ENCODE measurements around the gene PRKAG1.

The PRKAG1 gene

DNA sequence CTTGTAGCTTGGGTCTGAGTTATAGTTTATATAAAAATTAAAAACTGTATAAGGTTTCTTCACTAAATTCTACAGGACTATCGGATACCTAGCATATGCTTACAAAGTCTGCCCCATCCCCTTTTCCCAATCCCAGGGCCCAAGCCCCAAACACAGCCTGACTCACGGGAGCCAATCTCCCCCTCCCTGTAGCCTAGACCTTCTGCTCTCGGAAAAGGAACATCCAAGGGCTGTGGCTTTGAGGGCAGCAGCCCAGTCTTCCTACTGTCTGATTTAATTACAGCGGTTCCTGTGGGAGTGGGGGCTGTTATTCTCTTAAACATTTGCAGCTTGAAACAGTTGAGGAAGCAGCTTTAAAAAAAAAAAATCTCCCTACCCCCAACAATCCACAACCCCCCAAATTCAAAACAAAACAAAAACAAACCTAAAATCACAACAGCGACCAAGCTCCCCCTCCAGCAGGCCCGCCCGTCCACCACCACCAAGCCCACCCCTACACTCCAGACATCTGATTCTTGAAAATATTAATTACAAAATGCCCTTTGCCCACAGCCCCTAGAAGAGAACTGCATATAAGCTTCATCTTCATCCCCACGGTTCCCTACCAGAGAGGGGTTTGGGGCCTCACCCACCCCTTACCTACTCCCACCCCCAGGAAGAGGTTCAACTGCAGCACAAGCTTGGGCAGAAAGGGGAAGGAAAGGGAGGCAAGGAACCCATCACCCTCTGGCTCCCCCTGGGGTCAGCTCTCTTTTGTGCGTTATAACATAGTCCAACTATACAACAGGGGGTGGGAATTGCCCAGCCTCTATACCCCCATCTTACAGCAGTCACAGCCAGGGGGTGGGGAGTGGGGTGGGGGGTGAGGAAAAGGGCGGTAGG, 1.1 kb upstream of the PRKAG1 start:
- peak; percentile 43 for TF ChIP-seq CTCF (conservative IDR thresholded peaks at IDR 0.05; ENCODE audit: low read depth, low read length)
- H3K4me1 ChIP-seq (ENCODE audit: low read depth, poor library complexity, severe bottlenecking): peaks cover 24% of the 10 kb centered on the region
- H3K27me3 ChIP-seq (ENCODE audit: insufficient read depth, low read depth): no peaks in the 10 kb centered on the region
- H3K27ac ChIP-seq: peak overlapping the region; percentile 82
- H4K20me1 ChIP-seq (ENCODE audit: insufficient read depth): no peaks in the 10 kb centered on the region
- no peak overlapping the region for H2AFZ ChIP-seq (ENCODE audit: low read depth)
- H3K36me3 ChIP-seq (ENCODE audit: insufficient read depth): no peaks in the 10 kb centered on the region
- peaks cover 11% of the 10 kb centered on the region for H3K79me2 ChIP-seq (ENCODE audit: insufficient read depth, low read depth)
- peak overlapping the region; percentile 69 for H3K4me2 ChIP-seq
- H3K9ac ChIP-seq: no peak overlapping the region; the same call in 1 of the 2 replicates
- H3K4me3 ChIP-seq (IDR thresholded peaks at IDR 0.05; ENCODE audit: insufficient read depth, low read depth, low read length): no peak overlapping the region

DNA sequence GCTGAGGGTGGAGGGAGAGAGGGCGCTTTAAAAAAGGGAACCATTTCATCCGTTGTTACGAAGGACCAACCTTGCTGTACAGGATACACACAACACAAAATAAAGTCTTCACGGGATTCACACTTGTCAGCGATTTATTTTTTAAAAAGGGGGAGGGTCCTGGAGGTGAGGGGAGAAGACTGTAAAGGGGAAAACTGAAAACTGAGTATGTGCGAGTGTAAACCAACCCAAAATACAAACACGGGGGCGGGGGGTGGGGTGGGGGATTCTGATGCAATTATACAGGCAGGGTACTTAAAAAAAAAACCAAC, 499 bp upstream of the PRKAG1 start:
- peaks cover 24% of the 10 kb centered on the region for H3K4me1 ChIP-seq (ENCODE audit: low read depth, poor library complexity, severe bottlenecking)
- peak overlapping the region; percentile 73; the same call in 1 of the 2 replicates for H3K9ac ChIP-seq
- no peak overlapping the region for H3K4me3 ChIP-seq (IDR thresholded peaks at IDR 0.05; ENCODE audit: insufficient read depth, low read depth, low read length)
- H3K36me3 ChIP-seq (ENCODE audit: insufficient read depth): no peaks in the 10 kb centered on the region
- H2AFZ ChIP-seq (ENCODE audit: low read depth): peak overlapping the region; percentile 22; the same call in 1 of the 2 replicates
- H3K27ac ChIP-seq: peak overlapping the region; percentile 82
- H3K79me2 ChIP-seq (ENCODE audit: insufficient read depth, low read depth): peaks cover 11% of the 10 kb centered on the region
- H3K27me3 ChIP-seq (ENCODE audit: insufficient read depth, low read depth): no peaks in the 10 kb centered on the region
- peak overlapping the region; percentile 69 for H3K4me2 ChIP-seq
- H4K20me1 ChIP-seq (ENCODE audit: insufficient read depth): no peaks in the 10 kb centered on the region
- no peak for TF ChIP-seq CTCF (conservative IDR thresholded peaks at IDR 0.05; ENCODE audit: low read depth, low read length)

- H3K79me2 ChIP-seq (ENCODE audit: insufficient read depth, low read depth): peaks cover 11% of the 10 kb centered on the region
- no peaks in the 10 kb centered on the region for H4K20me1 ChIP-seq (ENCODE audit: insufficient read depth)
- H3K27ac ChIP-seq: peak overlapping the region; percentile 82
- peak overlapping the region; percentile 73 for H3K9ac ChIP-seq
- H3K27me3 ChIP-seq (ENCODE audit: insufficient read depth, low read depth): no peaks in the 10 kb centered on the region
- peak overlapping the region; percentile 39 for H3K4me3 ChIP-seq (IDR thresholded peaks at IDR 0.05; ENCODE audit: insufficient read depth, low read depth, low read length)
- no peak for TF ChIP-seq CTCF (conservative IDR thresholded peaks at IDR 0.05; ENCODE audit: low read depth, low read length)
- H2AFZ ChIP-seq (ENCODE audit: low read depth): peak overlapping the region; percentile 22; the same call in 1 of the 2 replicates
- no peaks in the 10 kb centered on the region for H3K36me3 ChIP-seq (ENCODE audit: insufficient read depth)
- H3K4me2 ChIP-seq: peak overlapping the region; percentile 82
- peaks cover 24% of the 10 kb centered on the region for H3K4me1 ChIP-seq (ENCODE audit: low read depth, poor library complexity, severe bottlenecking)
These were observed 700 bp downstream of the PRKAG1 start for GRCh38 chr12:49017891-49018260.

DNA sequence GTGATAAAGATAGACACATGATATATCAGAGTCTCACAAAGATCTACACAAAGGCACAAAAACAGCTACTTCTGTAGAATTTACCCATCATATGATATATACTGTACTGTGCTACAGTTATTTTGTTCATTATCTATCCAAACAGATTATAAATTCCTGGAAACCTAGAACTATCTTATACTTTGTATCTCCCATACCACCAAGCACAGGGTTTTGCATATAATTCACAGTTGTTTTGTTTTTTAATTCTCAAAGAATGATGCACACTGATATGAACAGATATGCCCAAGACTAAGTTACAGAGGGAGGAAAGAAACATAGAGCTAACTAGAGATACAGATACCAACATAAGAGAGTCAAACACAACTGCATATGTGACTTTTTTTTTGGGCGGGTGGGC, 3.4 kb downstream of the PRKAG1 start:
- Histone ChIP-seq H3K4me2 (no peak overlapping the region), H3K79me2 (ENCODE audit: insufficient read depth, low read depth) (peaks cover 11% of the 10 kb centered on the region), H3K4me3 (IDR thresholded peaks at IDR 0.05; ENCODE audit: insufficient read depth, low read depth, low read length) (no peak overlapping the region), H3K27ac (no peak overlapping the region), H2AFZ (ENCODE audit: low read depth) (no peak overlapping the region), H3K9ac (no peak overlapping the region), H4K20me1 (ENCODE audit: insufficient read depth) (no peaks in the 10 kb centered on the region), H3K27me3 (ENCODE audit: insufficient read depth, low read depth) (no peaks in the 10 kb centered on the region), H3K4me1 (ENCODE audit: low read depth, poor library complexity, severe bottlenecking) (peaks cover 24% of the 10 kb centered on the region), H3K36me3 (ENCODE audit: insufficient read depth) (no peaks in the 10 kb centered on the region)
- TF ChIP-seq CTCF (conservative IDR thresholded peaks at IDR 0.05; ENCODE audit: low read depth, low read length): no peak

Measured in KMS-11 (cell line).